Measurements from ENCODE around the gene NOXO1.
"Not testable (repeated sequence)": the region's sequence is repeated elsewhere in the genome, so short reads cannot be mapped to it uniquely, and the experiment has no call there.

NOXO1 gene

GRCh38 chr16:1981398-1981836 lies at the start of gene NOXO1:
Gene NOXO1 (minus strand): TSS chr16:1981469. CDS start chr16:1981179, 290 bp downstream.
- no peak for DNase-seq

GRCh38 chr16:2030036-2030435 lies 48.8 kb upstream of the NOXO1 start:
- no peak for DNase-seq

DNA sequence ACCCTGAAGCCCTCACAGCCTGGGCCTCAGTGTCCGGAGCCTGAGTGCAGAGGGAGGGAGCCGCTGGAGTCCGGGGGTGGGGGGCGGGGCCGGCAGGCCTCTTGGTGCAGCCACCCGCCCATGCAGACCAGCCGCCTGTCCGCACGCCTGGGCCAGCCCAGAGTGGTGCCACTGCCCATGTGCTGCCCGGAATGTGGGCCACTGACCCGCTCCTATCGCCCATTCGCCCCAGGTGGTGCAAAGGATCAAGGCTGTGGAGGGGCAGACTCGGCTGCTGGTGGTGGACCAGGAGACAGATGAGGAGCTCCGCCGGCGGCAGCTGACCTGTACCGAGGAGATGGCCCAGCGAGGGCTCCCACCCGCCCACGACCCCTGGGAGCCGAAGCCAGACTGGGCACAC lies 48.1 kb upstream of the NOXO1 start:
- no peak for DNase-seq

GRCh38 chr16:2028620-2029220 lies 47.5 kb upstream of the NOXO1 start:
- DNase-seq = no peak

GRCh38 chr16:2028146-2028545 lies 46.9 kb upstream of the NOXO1 start:
- no peak for DNase-seq

DNA sequence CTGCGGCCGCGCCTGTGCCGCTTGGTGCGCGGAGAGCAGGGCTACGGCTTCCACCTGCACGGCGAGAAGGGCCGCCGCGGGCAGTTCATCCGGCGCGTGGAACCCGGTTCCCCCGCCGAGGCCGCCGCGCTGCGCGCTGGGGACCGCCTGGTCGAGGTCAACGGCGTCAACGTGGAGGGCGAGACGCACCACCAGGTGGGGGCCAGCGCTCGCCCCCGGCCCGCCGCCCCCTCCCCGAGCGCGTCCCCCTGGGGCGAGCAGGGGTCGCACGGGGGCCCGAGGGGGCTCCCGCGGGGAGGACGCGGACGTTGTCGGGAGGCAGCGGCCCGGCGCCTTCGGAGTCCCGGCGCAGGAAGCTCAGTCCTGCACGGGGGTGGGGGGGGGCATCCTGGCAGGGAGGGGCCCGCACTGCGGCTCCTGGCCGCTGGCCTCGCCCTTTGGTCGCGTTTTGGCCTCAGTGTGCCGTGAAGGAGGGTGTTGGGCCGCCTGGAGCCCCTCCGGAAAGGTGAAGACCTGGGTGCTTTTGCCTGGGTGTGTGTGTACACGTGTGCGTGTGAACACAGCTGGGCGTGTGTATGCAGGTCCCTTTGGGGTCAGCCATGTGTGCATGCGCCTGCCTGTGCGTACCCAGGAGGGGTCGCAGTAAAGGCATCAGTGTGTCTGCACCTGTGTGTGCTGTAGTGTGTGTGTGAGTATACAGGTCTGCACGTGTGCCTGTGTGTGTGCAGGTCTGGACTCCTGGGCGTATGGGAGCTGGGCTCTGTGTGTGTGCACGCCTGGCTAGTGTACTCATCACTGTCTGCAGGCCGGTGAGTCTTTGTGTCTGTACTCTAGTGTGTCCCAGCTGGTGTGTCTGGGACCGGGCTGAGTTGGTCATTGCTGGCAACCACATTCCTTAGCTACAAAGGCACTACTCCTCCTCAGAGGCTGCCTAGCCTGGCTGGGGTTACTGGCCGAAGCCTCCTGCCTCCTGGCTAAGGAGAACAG lies 46.0 kb upstream of the NOXO1 start:
- no peak for DNase-seq

DNA sequence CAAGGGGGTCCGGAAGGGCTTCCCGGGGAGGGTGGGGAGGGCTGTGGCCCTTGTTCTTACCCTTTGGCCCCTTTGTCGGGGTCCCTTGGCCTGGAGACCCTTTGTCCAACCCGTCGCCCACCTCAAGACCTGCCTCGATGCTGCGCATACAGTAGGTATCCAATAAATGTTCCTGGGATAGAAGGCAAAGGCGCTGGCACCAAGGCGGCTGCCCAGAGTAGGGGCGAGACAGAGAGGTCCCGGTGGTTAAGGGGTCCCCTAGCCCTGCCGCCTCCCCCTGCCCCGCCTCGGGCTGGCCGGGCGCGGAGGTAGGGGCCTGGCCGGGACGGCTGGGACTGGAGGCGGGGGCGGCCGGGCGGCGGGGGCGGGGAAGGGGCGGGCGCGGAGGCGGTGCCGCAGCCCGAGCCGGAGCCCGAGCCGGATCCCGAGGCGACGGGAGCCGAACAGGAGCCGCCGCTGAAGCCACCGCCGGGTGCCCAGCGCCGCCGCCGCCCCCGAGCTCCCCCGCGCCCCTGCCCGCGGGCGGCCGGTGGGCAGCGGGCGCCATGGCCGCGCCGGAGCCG lies 45.3 kb upstream of the NOXO1 start, which contains the start of gene NHERF2:
Gene NHERF2, plus strand, starts transcription at position 442 of the 563 bp plus-strand sequence. Its CDS starts 104 bp downstream, at position 546.
- DNase-seq = no peak

- no peak for DNase-seq
Measured at GRCh38 chr16:2025878-2026460, 44.7 kb upstream of the NOXO1 start.

GRCh38 chr16:2025251-2025650 lies 44.0 kb upstream of the NOXO1 start:
- no peak for DNase-seq

DNA sequence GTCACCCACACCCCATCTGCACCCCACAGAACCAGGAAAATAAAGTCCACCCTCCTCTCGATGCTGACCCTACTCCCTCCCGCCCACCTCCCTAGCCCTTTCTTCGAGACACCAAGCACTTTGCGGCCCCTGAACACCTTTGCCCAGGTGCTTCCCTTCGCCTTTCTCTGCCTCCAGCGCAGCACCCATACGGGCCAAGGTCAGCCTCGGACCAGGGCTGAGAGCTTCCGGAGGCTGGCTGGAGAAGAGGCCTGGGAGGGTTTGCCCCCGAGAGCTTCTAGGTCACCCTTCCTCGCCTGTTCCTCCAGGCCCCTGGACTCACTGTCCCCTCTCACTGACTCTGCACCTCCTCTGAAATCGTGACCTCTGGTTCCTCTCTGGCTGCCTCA lies 42.8 kb upstream of the NOXO1 start:
- DNase-seq = no peak

DNA sequence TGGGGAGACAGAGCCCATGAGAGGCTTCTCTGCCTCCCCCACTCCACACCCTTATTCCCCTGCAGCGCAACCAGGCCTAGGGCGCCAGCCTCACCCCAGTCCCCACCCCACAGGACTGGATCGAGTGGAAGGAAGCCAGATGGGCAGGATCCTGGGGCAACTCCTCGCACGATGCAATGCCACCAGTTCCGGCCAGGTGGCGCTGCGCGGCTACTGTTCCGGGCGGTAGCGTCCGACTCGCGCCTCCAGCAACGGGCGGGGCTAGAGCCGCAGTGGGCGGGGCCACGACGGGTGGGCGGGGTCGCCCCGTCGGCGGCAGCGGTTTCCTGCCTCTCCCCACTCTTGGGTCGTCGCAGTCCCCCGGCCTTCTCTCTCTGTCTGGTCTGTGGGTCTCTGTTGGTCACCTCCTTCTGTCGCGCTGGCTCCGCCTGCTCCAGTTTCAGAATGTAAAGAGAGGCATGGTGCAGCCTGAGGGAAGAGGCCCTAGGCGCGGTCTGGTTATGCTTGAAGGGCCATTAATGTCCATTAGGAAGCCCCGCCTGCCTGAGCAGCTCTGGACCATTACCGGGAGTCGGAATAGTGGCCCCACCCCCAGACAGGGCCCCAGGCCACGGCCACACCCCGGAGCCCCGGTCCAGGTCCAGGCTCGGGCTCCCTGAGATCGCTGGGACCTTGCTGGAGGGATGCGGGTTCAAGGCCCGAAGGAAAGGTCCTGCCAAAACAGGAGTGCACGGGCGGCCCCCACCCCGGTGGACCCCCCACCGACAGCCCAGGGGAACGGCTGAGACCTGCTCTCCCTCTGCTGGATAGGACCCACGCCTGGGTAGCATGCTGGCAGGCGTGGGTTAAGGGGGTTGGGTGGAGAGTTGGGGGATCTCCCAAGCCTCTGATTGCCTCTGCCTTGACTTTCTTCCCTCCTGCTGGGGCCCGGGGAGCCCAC lies 42.1 kb upstream of the NOXO1 start:
- peak; percentile 97 for DNase-seq

- DNase-seq = no peak
Measured at GRCh38 chr16:2022723-2023091, 41.4 kb upstream of the NOXO1 start.

DNA sequence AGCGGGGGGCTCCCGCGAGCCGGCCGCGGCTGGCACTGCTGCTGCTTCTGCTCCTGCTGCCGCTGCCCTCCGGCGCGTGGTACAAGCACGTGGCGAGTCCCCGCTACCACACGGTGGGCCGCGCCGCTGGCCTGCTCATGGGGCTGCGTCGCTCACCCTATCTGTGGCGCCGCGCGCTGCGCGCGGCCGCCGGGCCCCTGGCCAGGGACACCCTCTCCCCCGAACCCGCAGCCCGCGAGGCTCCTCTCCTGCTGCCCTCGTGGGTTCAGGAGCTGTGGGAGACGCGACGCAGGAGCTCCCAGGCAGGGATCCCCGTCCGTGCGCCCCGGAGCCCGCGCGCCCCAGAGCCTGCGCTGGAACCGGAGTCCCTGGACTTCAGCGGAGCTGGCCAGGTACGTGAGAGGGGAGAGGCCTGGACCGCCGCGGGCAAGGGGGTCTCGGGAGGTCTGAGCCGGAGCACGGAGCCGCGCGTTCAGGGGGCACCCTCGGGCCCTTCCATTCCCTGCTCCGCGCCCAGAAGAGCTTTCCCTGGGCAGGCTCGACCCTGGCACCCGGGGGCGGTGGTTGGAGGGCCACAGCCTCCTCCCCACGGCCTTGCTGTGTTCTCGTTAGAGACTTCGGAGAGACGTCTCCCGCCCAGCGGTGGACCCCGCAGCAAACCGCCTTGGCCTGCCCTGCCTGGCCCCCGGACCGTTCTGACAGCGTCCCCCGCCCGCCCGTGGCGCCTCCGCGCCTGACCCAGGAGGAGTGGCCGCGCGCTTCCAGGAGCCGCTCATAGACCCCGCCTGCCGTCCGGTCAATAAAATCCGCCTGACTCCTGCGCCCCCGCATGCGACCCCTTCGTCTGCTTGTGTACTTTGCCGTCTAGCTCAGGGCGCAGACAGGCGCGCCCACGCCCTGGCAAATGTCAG lies 38.9 kb upstream of the NOXO1 start:
- no peak for DNase-seq

DNA sequence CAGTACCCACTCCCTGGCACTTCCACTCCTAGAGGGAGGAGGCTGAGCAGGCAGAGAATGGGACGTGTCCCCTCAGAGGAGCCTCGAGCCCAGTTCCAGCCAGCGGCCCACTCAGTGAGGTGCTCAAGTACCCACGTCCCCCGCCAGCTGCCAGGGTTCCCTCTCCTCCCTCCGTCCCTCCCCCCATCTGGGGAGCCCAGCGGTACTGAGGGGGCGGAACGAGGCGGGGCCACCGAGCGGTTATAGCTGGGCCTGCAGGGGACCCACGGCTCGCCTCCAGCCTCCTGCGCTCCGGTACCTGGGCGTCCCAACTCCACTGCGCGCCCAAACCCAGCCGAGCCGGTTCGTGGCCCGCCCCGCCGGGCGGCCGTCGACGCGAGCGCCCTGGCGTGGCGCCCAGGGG lies 38.2 kb upstream of the NOXO1 start, which contains the start of gene NPW:
Gene NPW, plus strand, starts transcription at position 268 of the 403 bp plus-strand sequence.
- DNase-seq = no peak

DNA sequence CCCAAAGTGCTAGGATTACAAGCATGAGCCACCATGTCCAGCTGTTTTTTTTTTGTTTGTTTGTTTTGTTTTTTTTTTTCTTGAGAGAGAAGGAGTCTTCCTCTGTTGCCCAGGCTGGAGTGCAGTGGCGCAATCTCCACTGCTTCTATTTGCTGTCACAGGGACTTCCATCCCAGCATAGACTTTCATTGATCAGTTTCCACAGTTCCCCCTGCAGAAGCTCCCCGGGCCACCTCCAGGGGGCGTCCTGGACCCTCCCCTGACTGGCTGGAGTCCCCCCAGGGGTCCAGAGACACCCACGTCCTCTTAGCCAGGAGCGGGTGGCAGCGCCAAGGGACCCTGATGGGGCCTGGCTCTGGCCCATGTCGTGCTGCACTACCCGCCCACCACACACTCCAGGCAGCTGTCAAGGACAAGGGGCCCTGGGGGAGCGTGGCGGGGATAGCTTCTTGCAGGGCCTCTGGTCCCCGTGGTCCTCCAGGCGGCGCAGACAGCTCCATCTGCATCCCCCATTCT lies 35.2 kb upstream of the NOXO1 start:
- DNase-seq = no peak

GRCh38 chr16:2015947-2016208 lies 34.6 kb upstream of the NOXO1 start:
- no peak for DNase-seq

GRCh38 chr16:2015117-2015946 lies 34.1 kb upstream of the NOXO1 start:
- DNase-seq = no peak

- DNase-seq = no peak
Measured at GRCh38 chr16:2013527-2013926, 32.3 kb upstream of the NOXO1 start.

- not testable (repeated sequence) for DNase-seq
Measured at GRCh38 chr16:2011726-2012125, 30.5 kb upstream of the NOXO1 start.

Measured in activated CD8-positive, alpha-beta memory T cell treated with anti-CD3 and anti-CD28 coated beads, Interleukin-2, amount 50 U/mL, for 4 hours (primary cell).